ENCODE measurements around the gene AKR1C1.
"Not testable (repeated sequence)": the region's sequence is repeated elsewhere in the genome, so short reads cannot be mapped to it uniquely, and the experiment has no call there.

AKR1C1 gene

GRCh38 chr10:4984223-4984622 is 21.0 kb downstream of the AKR1C1 start:
- no peak for DNase-seq

- DNase-seq = no peak
These were observed 21.9 kb downstream of the AKR1C1 start for GRCh38 chr10:4984971-4985594.

- DNase-seq = not testable (repeated sequence)
These were observed 24.9 kb downstream of the AKR1C1 start for GRCh38 chr10:4988000-4988641.

GRCh38 chr10:4990217-4990616 is 27.0 kb downstream of the AKR1C1 start:
- DNase-seq = no peak

GRCh38 chr10:4991463-4991862 is 28.2 kb downstream of the AKR1C1 start:
- DNase-seq = not testable (repeated sequence)

- not testable (repeated sequence) for DNase-seq
These were observed 29.3 kb downstream of the AKR1C1 start for GRCh38 chr10:4992564-4992963.

- not testable (repeated sequence) for DNase-seq
These were observed 31.0 kb downstream of the AKR1C1 start for GRCh38 chr10:4994260-4994659.

GRCh38 chr10:4998671-4999070 is 35.5 kb downstream of the AKR1C1 start:
- DNase-seq = no peak

GRCh38 chr10:5002013-5002727 is 39.0 kb downstream of the AKR1C1 start:
- DNase-seq = no peak

- DNase-seq = not testable (repeated sequence)
These were observed 40.2 kb downstream of the AKR1C1 start, which contains the start of gene AKR1C2 for GRCh38 chr10:5003127-5004029. AKR1C2 (minus strand) TSS chr10:5003857; CDS start chr10:5003835, 22 bp downstream.

- not testable (repeated sequence) for DNase-seq
These were observed 40.8 kb downstream of the AKR1C1 start for GRCh38 chr10:5004030-5004385.

- not testable (repeated sequence) for DNase-seq
These were observed 41.3 kb downstream of the AKR1C1 start for GRCh38 chr10:5004501-5004900.

GRCh38 chr10:5008857-5009548 is 45.8 kb downstream of the AKR1C1 start:
- DNase-seq = not testable (repeated sequence)

GRCh38 chr10:5010043-5010442 is 46.8 kb downstream of the AKR1C1 start:
- DNase-seq = not testable (repeated sequence)

- not testable (repeated sequence) for DNase-seq
These were observed 48.2 kb downstream of the AKR1C1 start for GRCh38 chr10:5011392-5011791.

- no peak for DNase-seq
These were observed 49.4 kb downstream of the AKR1C1 start for GRCh38 chr10:5012595-5012994.

GRCh38 chr10:5013385-5013784 is 50.2 kb downstream of the AKR1C1 start:
- DNase-seq = no peak

GRCh38 chr10:5014200-5014910 is 51.1 kb downstream of the AKR1C1 start:
- not testable (repeated sequence) for DNase-seq

- DNase-seq = no peak
These were observed 51.7 kb downstream of the AKR1C1 start for GRCh38 chr10:5014936-5015335.

GRCh38 chr10:5018134-5018533 is 54.9 kb downstream of the AKR1C1 start:
- DNase-seq = no peak

GRCh38 chr10:5018671-5019277 is 55.6 kb downstream of the AKR1C1 start:
- not testable (repeated sequence) for DNase-seq
